ENCODE measurements around the gene NLK.

- no peak for TF ChIP-seq CTCF (IDR thresholded peaks at IDR 0.05)
- no peak for TF ChIP-seq POLR2A (IDR thresholded peaks at IDR 0.05)
These were observed 47.9 kb upstream of the NLK start for GRCh38 chr17:27994586-27994985.

Data from body of pancreas (tissue), 4 donors.